Astrocyte (in vitro differentiated cells and primary cell): ENCODE data around the gene HES7. TPM values are rescaled to one million over a fixed set of nuclear protein-coding genes. Genes with fewer than 3 reads are reported as not detected.

Experiments used
- DNase-seq: peaks from one replicate; pipeline ENCODE4 v3.0.0-alpha.2; 2010; ENCODE audit warnings: low read depth
- FAIRE-seq: peaks from 2 replicates; lab custom pipeline; 2011; peaks lifted over from hg19 to GRCh38; lab: Jason Lieb, UNC
- H2AFZ ChIP-seq: 2 replicates; pipeline ENCODE4 v1.6.0; 2012; ENCODE audit warnings: low read depth, low read length, inconsistent platforms
- H3K27ac ChIP-seq: 2 replicates; pipeline ENCODE4 v1.5.1; 2011; ENCODE audit warnings: low read depth, low read length, inconsistent platforms
- H3K27me3 ChIP-seq: 2 replicates; pipeline ENCODE4 v1.6.0; 2011; ENCODE audit warnings: low read length, inconsistent platforms; ENCODE audit not compliant: insufficient read depth
- H3K36me3 ChIP-seq: 2 replicates; pipeline ENCODE4 v1.5.1; 2011; ENCODE audit warnings: low read length, inconsistent platforms; ENCODE audit not compliant: insufficient read depth
- H3K4me1 ChIP-seq: 2 replicates; pipeline ENCODE4 v1.5.1; 2011; ENCODE audit warnings: low read length, inconsistent platforms; ENCODE audit not compliant: insufficient read depth
- H3K4me2 ChIP-seq: 2 replicates; pipeline ENCODE4 v1.6.0; 2012; ENCODE audit warnings: low read length, inconsistent platforms
- H3K4me3 ChIP-seq: 2 replicates; pipeline ENCODE4 v1.5.1; 2011; ENCODE audit warnings: low read depth, mild to moderate bottlenecking, low read length, inconsistent platforms; ENCODE audit not compliant: insufficient read depth
- H3K79me2 ChIP-seq: 2 replicates; pipeline ENCODE4 v1.6.0; 2012; ENCODE audit warnings: mild to moderate bottlenecking, low read length, inconsistent platforms; ENCODE audit not compliant: insufficient read depth
- H3K9ac ChIP-seq: 2 replicates; pipeline ENCODE4 v1.6.0; 2012; ENCODE audit warnings: mild to moderate bottlenecking, low read length, inconsistent platforms
- H3K9me3 ChIP-seq: 2 replicates; pipeline ENCODE4 v1.5.1; 2012; ENCODE audit warnings: low read depth, mild to moderate bottlenecking, low read length, inconsistent platforms; ENCODE audit not compliant: insufficient read depth
- H4K20me1 ChIP-seq: 2 replicates; pipeline ENCODE4 v1.6.0; 2012; ENCODE audit warnings: low read length, inconsistent platforms; ENCODE audit not compliant: insufficient read depth
- H3K27ac Mint-ChIP-seq: one replicate; pipeline ENCODE4 v1.8.0; 2021; ENCODE audit warnings: mild to moderate bottlenecking, mixed read lengths; ENCODE audit not compliant: unreplicated experiment
- H3K27me3 Mint-ChIP-seq: one replicate; pipeline ENCODE4 v1.8.0; 2021; ENCODE audit warnings: low read depth, mixed read lengths; ENCODE audit not compliant: unreplicated experiment
- H3K36me3 Mint-ChIP-seq: one replicate; pipeline ENCODE4 v1.8.0; 2021; ENCODE audit warnings: low read depth, mixed read lengths; ENCODE audit not compliant: unreplicated experiment
- H3K4me1 Mint-ChIP-seq: one replicate; pipeline ENCODE4 v1.8.0; 2021; ENCODE audit warnings: low read depth, mixed read lengths; ENCODE audit not compliant: unreplicated experiment
- H3K4me3 Mint-ChIP-seq: one replicate; pipeline ENCODE4 v1.8.0; 2021; ENCODE audit warnings: mild to moderate bottlenecking, moderate library complexity, mixed read lengths; ENCODE audit not compliant: unreplicated experiment
- H3K9me3 Mint-ChIP-seq: one replicate; pipeline ENCODE4 v1.8.0; 2021; ENCODE audit warnings: mild to moderate bottlenecking, mixed read lengths; ENCODE audit not compliant: unreplicated experiment
- EZH2 ChIP-seq: IDR thresholded peaks from 2 replicates; pipeline ENCODE4 v1.6.1; 2012; ENCODE audit warnings: mild to moderate bottlenecking, low read length, inconsistent platforms; ENCODE audit not compliant: insufficient read depth
- total RNA-seq: library from RNA; stranded (reverse); gene quantifications from 2 replicates; pipeline ENCODE4 v1.2.1, GENCODE V29; 2021
- TF ChIP-seq, protein P1 (sequence below): IDR thresholded peaks from 2 replicates; pipeline ENCODE4 v1.5.1; 2011; ENCODE audit warnings: low read depth, mild to moderate bottlenecking, inconsistent platforms, low read length, moderate library complexity; ENCODE audit not compliant: insufficient read depth

HES7 gene
- total RNA-seq, 1 donor from 2014 or later = 0.64 TPM

DNA sequence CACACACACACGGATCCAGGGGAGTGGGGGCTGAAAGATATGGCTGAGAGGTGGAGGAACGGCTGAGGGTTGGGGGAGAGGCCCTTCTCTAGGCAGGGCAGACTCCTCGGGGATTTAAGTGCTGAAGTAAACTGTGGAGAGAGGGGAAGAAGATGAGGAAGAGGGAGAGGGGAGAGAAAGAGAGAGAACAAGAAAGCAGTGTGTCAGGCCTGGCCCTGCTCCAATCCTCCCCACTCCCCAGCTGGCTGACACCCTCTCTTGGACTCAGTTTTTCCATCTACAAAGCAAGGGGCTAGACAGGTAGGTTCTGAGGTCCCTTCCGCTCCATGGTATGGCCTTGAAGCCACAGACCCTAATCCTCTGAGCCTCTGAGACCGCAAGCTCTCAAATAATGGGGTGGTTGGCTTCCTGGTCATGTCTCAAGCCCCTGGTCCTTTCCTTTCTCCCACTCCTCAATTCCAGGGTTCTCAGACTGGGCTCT, 36.9 kb upstream of the HES7 start:
- peaks cover 2% of the 10 kb centered on the region for H3K36me3 Mint-ChIP-seq
- peaks cover 34% of the 10 kb centered on the region for H3K79me2 ChIP-seq
- H3K36me3 ChIP-seq = peaks cover 11% of the 10 kb centered on the region
- H3K9me3 Mint-ChIP-seq = no peaks in the 10 kb centered on the region
- no peak overlapping the region for H3K27ac ChIP-seq
- no peaks in the 10 kb centered on the region for H3K9me3 ChIP-seq
- H3K4me1 ChIP-seq = peaks cover 46% of the 10 kb centered on the region
- H3K27me3 ChIP-seq = no peaks in the 10 kb centered on the region
- H3K4me1 Mint-ChIP-seq = peaks cover 25% of the 10 kb centered on the region
- peak overlapping the region; percentile 100 for H3K9ac ChIP-seq
- DNase-seq (no peak), FAIRE-seq (no peak)
- peaks cover 37% of the 10 kb centered on the region for H4K20me1 ChIP-seq
- H3K27me3 Mint-ChIP-seq = no peaks in the 10 kb centered on the region
- H3K4me3 ChIP-seq = peak overlapping the region; percentile 94
- peak overlapping the region; percentile 93 for H3K4me2 ChIP-seq
- no peak for TF ChIP-seq EZH2
- TF ChIP-seq, protein P1, sequence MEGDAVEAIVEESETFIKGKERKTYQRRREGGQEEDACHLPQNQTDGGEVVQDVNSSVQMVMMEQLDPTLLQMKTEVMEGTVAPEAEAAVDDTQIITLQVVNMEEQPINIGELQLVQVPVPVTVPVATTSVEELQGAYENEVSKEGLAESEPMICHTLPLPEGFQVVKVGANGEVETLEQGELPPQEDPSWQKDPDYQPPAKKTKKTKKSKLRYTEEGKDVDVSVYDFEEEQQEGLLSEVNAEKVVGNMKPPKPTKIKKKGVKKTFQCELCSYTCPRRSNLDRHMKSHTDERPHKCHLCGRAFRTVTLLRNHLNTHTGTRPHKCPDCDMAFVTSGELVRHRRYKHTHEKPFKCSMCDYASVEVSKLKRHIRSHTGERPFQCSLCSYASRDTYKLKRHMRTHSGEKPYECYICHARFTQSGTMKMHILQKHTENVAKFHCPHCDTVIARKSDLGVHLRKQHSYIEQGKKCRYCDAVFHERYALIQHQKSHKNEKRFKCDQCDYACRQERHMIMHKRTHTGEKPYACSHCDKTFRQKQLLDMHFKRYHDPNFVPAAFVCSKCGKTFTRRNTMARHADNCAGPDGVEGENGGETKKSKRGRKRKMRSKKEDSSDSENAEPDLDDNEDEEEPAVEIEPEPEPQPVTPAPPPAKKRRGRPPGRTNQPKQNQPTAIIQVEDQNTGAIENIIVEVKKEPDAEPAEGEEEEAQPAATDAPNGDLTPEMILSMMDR = no peak
- peak overlapping the region; percentile 37 for H3K4me3 Mint-ChIP-seq
- H2AFZ ChIP-seq = no peak overlapping the region
- H3K27ac Mint-ChIP-seq = peak overlapping the region; percentile 47

DNA sequence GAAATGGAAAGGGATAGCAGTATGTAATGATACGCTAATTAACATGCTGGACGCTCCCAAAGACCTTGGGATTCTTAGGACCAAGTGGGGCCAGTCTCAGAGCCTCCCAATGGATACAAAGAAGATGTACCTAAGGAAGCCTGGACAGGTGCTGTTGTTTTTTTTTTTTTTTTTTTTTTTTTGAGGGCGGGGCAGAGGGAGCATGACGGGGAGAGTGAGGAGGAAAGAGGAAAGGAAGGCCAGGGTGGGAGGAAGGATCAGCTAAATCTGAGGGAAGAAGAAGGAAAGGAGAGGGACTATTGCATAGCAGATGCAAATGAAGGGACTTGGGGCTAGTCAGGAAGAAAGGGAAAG, 36.3 kb upstream of the HES7 start:
- no peak overlapping the region for H3K27ac ChIP-seq
- no peak overlapping the region for H3K4me3 ChIP-seq
- peaks cover 37% of the 10 kb centered on the region for H4K20me1 ChIP-seq
- H3K27ac Mint-ChIP-seq = no peak overlapping the region
- H3K9me3 Mint-ChIP-seq = no peaks in the 10 kb centered on the region
- H3K4me1 Mint-ChIP-seq = peaks cover 25% of the 10 kb centered on the region
- H3K9me3 ChIP-seq = no peaks in the 10 kb centered on the region
- TF ChIP-seq, protein P1 = no peak
- TF ChIP-seq EZH2 = no peak
- H2AFZ ChIP-seq = no peak overlapping the region
- peaks cover 52% of the 10 kb centered on the region for H3K4me1 ChIP-seq
- peak overlapping the region; percentile 100 for H3K9ac ChIP-seq
- H3K36me3 ChIP-seq = peaks cover 11% of the 10 kb centered on the region
- peaks cover 34% of the 10 kb centered on the region for H3K79me2 ChIP-seq
- H3K27me3 ChIP-seq = no peaks in the 10 kb centered on the region
- H3K4me2 ChIP-seq = no peak overlapping the region
- peak overlapping the region; percentile 40 for H3K4me3 Mint-ChIP-seq
- peaks cover 2% of the 10 kb centered on the region for H3K36me3 Mint-ChIP-seq
- no peaks in the 10 kb centered on the region for H3K27me3 Mint-ChIP-seq
- DNase-seq (no peak), FAIRE-seq (no peak)

DNA sequence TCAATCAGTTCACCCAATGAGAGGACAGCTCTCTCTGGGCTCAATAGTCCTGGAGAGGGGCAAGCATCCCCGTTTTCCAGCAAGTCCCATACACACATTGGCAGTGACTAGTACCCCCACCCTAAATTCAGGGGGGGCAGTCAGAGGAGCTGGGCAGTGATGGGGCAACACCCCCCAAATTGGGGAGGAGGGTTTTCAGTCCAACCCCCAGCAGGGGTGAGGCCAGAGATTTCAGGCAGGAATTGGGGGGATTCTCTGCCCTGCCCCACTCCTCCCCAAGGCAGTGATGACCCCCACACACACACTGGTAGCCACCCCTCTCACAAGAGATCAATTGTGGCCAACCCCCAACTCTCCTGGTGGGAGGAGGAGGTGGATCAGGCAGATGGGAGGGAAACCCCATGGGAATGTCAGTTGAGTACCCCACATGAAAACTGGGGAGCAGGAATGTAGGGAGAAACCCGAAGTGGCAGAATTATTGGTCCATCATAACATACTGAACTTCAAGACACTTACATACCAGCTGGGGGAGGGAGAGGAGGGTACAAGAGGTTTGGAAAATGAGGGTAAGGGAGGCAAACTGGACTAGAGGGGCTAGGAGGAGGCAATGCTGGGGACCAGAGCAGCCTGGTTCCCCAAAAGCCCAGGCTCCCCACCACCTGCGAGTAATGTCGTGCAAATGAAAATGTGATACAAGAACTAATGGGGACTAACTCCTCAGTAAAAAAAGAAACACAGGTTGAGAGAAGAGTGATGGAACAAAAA, 35.7 kb upstream of the HES7 start:
- H2AFZ ChIP-seq = no peak overlapping the region
- no peaks in the 10 kb centered on the region for H3K27me3 ChIP-seq
- H3K36me3 Mint-ChIP-seq = peaks cover 2% of the 10 kb centered on the region
- H3K9me3 Mint-ChIP-seq = no peaks in the 10 kb centered on the region
- H3K4me3 ChIP-seq = no peak overlapping the region
- H4K20me1 ChIP-seq = peaks cover 37% of the 10 kb centered on the region
- no peaks in the 10 kb centered on the region for H3K9me3 ChIP-seq
- H3K9ac ChIP-seq = peak overlapping the region; percentile 9
- no peak for TF ChIP-seq EZH2
- TF ChIP-seq, protein P1 = no peak
- H3K4me3 Mint-ChIP-seq = peak overlapping the region; percentile 16
- FAIRE-seq (no peak), DNase-seq (no peak)
- H3K36me3 ChIP-seq = peaks cover 11% of the 10 kb centered on the region
- no peaks in the 10 kb centered on the region for H3K27me3 Mint-ChIP-seq
- peaks cover 26% of the 10 kb centered on the region for H3K4me1 Mint-ChIP-seq
- no peak overlapping the region for H3K27ac ChIP-seq
- peaks cover 34% of the 10 kb centered on the region for H3K79me2 ChIP-seq
- peaks cover 53% of the 10 kb centered on the region for H3K4me1 ChIP-seq
- no peak overlapping the region for H3K27ac Mint-ChIP-seq
- H3K4me2 ChIP-seq = no peak overlapping the region
